K562 (cell line): ENCODE measurements around the gene TRDMT1. TPM values are rescaled to one million over a fixed set of nuclear protein-coding genes. Genes with fewer than 3 reads are reported as not detected.

ENCODE experiments used
- CGGBP1 ChIP-seq: fragments of 250-450 bp; sonication (Bioruptor Pico); IDR thresholded peaks from 2 replicates; pipeline ENCODE4 v1.9.0; 2021; ENCODE audit warnings: mild to moderate bottlenecking
- CHD1 ChIP-seq: fragments of 200-600 bp; sonication (generic); IDR thresholded peaks from one replicate; pipeline ENCODE4 v1.6.1; 2012; ENCODE audit warnings: mild to moderate bottlenecking, moderate library complexity, low read length, inconsistent platforms
- DACH1 ChIP-seq: fragments of 450-650 bp; IDR thresholded peaks from 2 replicates; pipeline ENCODE4 v1.6.1; 2018; ENCODE audit not compliant: partially characterized antibody
- FIP1L1 ChIP-seq: fragments of 200-400 bp; formaldehyde crosslinking; IDR thresholded peaks from 2 replicates; pipeline ENCODE4 v1.6.1; 2018; ENCODE audit warnings: mild to moderate bottlenecking, low read depth, low read length; ENCODE audit not compliant: poor library complexity, severe bottlenecking
- IFI16 ChIP-seq: fragments of 250-450 bp; sonication (Bioruptor Pico); IDR thresholded peaks from 2 replicates; pipeline ENCODE4 v2.1.2; 2022; ENCODE audit warnings: mild to moderate bottlenecking, inconsistent platforms
- KAT7 ChIP-seq: sonication (generic); formaldehyde crosslinking; IDR thresholded peaks from 2 replicates; pipeline ENCODE4 v1.8.0; 2022; ENCODE audit warnings: missing genetic modification reagents, mild to moderate bottlenecking, borderline replicate concordance
- LEF1 ChIP-seq: fragments of 450-650 bp; IDR thresholded peaks from 2 replicates; pipeline ENCODE4 v1.6.1; 2016; ENCODE audit warnings: mild to moderate bottlenecking
- MYNN ChIP-seq, 2 experiments: sonication (generic); formaldehyde crosslinking in 1 of 2; IDR thresholded peaks; 2 replicates each; pipeline versions ENCODE4 v1.5.0 to v1.6.1; 2016 to 2020; ENCODE audit warnings: antibody characterized with exemption in 1 of 2, missing genetic modification reagents in 1 of 2
- NRF1 ChIP-seq, 2 experiments: fragments of 450-650 bp; IDR thresholded peaks in 1 of 2; conservative IDR thresholded peaks in 1 of 2; 2 replicates each; pipeline ENCODE4 v1.6.1; 2014; ENCODE audit warnings: mild to moderate bottlenecking in 2 of 2
- PHF8 ChIP-seq: fragments of 200-600 bp; sonication (generic); IDR thresholded peaks from 2 replicates; pipeline ENCODE4 v1.6.1; 2012; ENCODE audit warnings: mixed run types, mild to moderate bottlenecking, inconsistent platforms, low read length, moderate library complexity, borderline replicate concordance
- SMAD1 ChIP-seq: fragments of 150-350 bp; IDR thresholded peaks from 2 replicates; pipeline ENCODE4 v1.6.1; 2014; ENCODE audit warnings: low read length, low read depth; ENCODE audit not compliant: partially characterized antibody
- TFAP4 ChIP-seq: sonication (generic); formaldehyde crosslinking; IDR thresholded peaks from 2 replicates; pipeline ENCODE4 v1.8.0; 2022; ENCODE audit warnings: missing genetic modification reagents, mild to moderate bottlenecking, moderate library complexity, borderline replicate concordance
- TFE3 ChIP-seq: fragments of 450-650 bp; formaldehyde crosslinking; IDR thresholded peaks from 2 replicates; pipeline ENCODE4 v1.4.0; 2020; ENCODE audit warnings: mild to moderate bottlenecking, mixed read lengths
- U2AF1 ChIP-seq: fragments of 200-400 bp; formaldehyde crosslinking; optimal IDR thresholded peaks from 2 replicates; pipeline ENCODE3; 2017; ENCODE audit warnings: mild to moderate bottlenecking, low read depth, low read length, moderate library complexity
- XRCC5 ChIP-seq: fragments of 200-400 bp; formaldehyde crosslinking; IDR thresholded peaks from 2 replicates; pipeline ENCODE4 v1.6.1; 2017; ENCODE audit warnings: low read depth, mild to moderate bottlenecking, low read length
- ZBTB1 ChIP-seq: sonication (generic); formaldehyde crosslinking; IDR thresholded peaks from 2 replicates; pipeline ENCODE4 v1.8.1; 2023; ENCODE audit warnings: missing genetic modification reagents, low read depth, mild to moderate bottlenecking, borderline replicate concordance
- ZBTB2 ChIP-seq: fragments of 450-650 bp; IDR thresholded peaks from 2 replicates; pipeline ENCODE4 v1.6.1; 2016; ENCODE audit warnings: antibody characterized with exemption
- ZNF740 ChIP-seq, 3 experiments: fragments of 200-800 bp in 1 of 3; sonication (Bioruptor generic) in 1 of 3; sonication (generic) in 1 of 3; formaldehyde crosslinking in 1 of 3; IDR thresholded peaks; 2 replicates each; pipeline versions ENCODE4 v1.6.1 to v1.8.0; 2016 to 2022; ENCODE audit warnings: mild to moderate bottlenecking in 2 of 3, missing compliant biosample characterization in 2 of 3, missing genetic modification characterization in 2 of 3, missing genetic modification reagents in 1 of 3
- polyA plus RNA-seq, 8 experiments: library from polyadenylated mRNA; depleted of rRNA in 4 of 8; stranded (reverse) in 5 of 8; unstranded in 3 of 8; fragments of >200 nt; fragmentation: Nextera tagmentation in 2 of 8; fragmentation: Illumina TruSeq in 1 of 8; extraction: Ambion mirVana in 2 of 8; extraction: Trizol in 1 of 8; gene quantifications; 2 replicates each; pipeline versions ENCODE4 v1.2.1 to v1.2.3, GENCODE V29; 2011 to 2014; ENCODE audit warnings: inconsistent platforms in 1 of 8, missing spikeins in 1 of 8
- total RNA-seq, 7 experiments: library from RNA; depleted of rRNA in 6 of 7; stranded (reverse); fragments of >200 nt in 6 of 7; fragmentation: Illumina TruSeq in 2 of 7; extraction: Trizol in 2 of 7; gene quantifications; 2 replicates each; pipeline versions ENCODE4 v1.2.1 to v1.2.3, GENCODE V29; 2011 to 2021; ENCODE audit warnings: low replicate concordance in 1 of 7

TRDMT1 gene
- total and polyA plus RNA-seq, 9 of the 15 experiments (the other 6 are each of a cell fraction or from before 2014, with no cell fraction given) = 5.4 to 12.6 (median 9.3) TPM

GRCh38 chr10:17229016-17229716 is 27.7 kb upstream of the TRDMT1 start (continued):
- TF ChIP-seq TFE3 = no peak
- TF ChIP-seq SMAD1 = peak; percentile 89
- TF ChIP-seq ZBTB2 = no peak
- TF ChIP-seq IFI16 (CRISPR knock-in tag) = no peak
- no peak for TF ChIP-seq KAT7 (CRISPR knock-in tag)
- peak; percentile 98 for TF ChIP-seq CHD1
- no peak for TF ChIP-seq CGGBP1 (CRISPR knock-in tag)
- TF ChIP-seq DACH1 = no peak
- TF ChIP-seq TFAP4 (CRISPR knock-in tag) = 0 out of 2 replicates have a peak, but pooled peaks have one; percentile 29
- TF ChIP-seq ZBTB1 (CRISPR knock-in tag) = no peak; the same call in 1 of the 2 replicates
- TF ChIP-seq U2AF1 = peak; percentile 78
- peak; percentile 97 for TF ChIP-seq FIP1L1
- TF ChIP-seq PHF8 = peak; percentile 60; the same call in 1 of the 2 replicates
- TF ChIP-seq MYNN (IDR thresholded peaks at IDR 0.05) = 0 out of 2 replicates have a peak, but pooled peaks have one; percentile 13
- TF ChIP-seq MYNN (CRISPR knock-in tag; IDR thresholded peaks at IDR 0.05) = no peak
- TF ChIP-seq NRF1 (conservative IDR thresholded peaks at IDR 0.05 in 1 of 2, IDR thresholded peaks at IDR 0.05 in 1 of 2) = peak in 1 of 2 experiments; percentile 53; a peak in 2 of 4 replicates
- TF ChIP-seq ZNF740 (CRISPR knock-in tag; IDR thresholded peaks at IDR 0.05) = no peak; the same call in 1 of the 2 replicates
- TF ChIP-seq ZNF740 (tag; IDR thresholded peaks at IDR 0.05) = peak in 1 of 2 experiments; percentile 52; a peak in 1 of 4 replicates
- TF ChIP-seq LEF1 = no peak
- TF ChIP-seq XRCC5 = no peak
